Neuron (in vitro differentiated cells): Measurements from ENCODE around the gene FOXL1.

Experiments used
- H2AFZ ChIP-seq: one replicate; pipeline ENCODE4 v1.6.1; 2013; ENCODE audit warnings: low read depth, mild to moderate bottlenecking, inconsistent platforms, low read length, moderate library complexity
- H3K27me3 ChIP-seq: one replicate; pipeline ENCODE4 v1.6.1; 2013; ENCODE audit warnings: low read length; ENCODE audit not compliant: insufficient read depth
- H3K36me3 ChIP-seq: one replicate; pipeline ENCODE4 v1.6.1; 2013; ENCODE audit warnings: low read length; ENCODE audit not compliant: insufficient read depth
- H3K4me1 ChIP-seq: one replicate; pipeline ENCODE4 v1.6.1; 2013; ENCODE audit warnings: low read length; ENCODE audit not compliant: insufficient read depth
- H3K4me3 ChIP-seq: 2 replicates; pipeline ENCODE4 v1.5.1; 2013; ENCODE audit warnings: mild to moderate bottlenecking, low read length, moderate library complexity
- H3K9me3 ChIP-seq: one replicate; pipeline ENCODE4 v1.6.1; 2013; ENCODE audit warnings: low read length

The FOXL1 gene

DNA sequence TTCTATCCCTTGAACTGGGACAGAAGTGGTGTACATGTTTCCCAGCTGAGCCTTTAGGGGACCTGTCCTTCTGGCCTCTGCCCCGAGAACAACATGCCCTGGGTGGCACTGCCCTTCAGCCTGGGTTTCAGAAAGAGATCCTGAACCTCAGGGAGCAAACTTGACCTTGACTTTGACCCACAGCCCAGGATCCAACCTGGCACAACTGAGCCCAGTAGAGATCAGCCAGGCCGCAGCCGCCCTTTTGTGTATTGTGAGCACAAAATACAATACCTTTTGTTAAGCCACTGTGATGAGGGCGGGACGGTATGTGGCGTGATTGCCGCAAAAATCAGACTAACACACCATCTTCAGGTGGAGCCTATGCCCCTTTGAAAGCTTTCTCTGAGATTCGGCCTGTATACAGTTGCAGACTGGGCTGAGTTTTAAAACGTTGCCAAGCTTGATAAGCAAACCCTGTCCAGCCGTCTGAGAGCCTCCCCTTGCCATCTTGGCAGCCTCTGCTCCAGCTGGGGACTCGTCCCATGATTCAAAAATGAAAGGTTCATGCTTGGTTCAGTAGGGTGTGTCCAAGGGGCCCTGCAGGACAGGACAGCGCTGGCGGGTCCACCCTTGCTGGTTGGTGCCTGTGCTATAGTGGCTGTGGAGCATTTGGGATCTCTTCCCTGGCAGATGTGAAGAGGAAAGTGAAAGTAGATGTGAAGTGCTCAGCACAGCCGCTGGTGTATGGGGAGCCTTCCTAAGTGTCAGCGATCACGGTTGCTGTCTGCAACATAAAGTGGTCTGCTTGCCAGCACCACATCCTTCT, 40.3 kb downstream of the FOXL1 start:
- Histone ChIP-seq H3K27me3 (no peaks in the 10 kb centered on the region), H2AFZ (no peak overlapping the region), H3K9me3 (no peaks in the 10 kb centered on the region), H3K4me1 (no peaks in the 10 kb centered on the region), H3K36me3 (no peaks in the 10 kb centered on the region), H3K4me3 (no peak overlapping the region)

DNA sequence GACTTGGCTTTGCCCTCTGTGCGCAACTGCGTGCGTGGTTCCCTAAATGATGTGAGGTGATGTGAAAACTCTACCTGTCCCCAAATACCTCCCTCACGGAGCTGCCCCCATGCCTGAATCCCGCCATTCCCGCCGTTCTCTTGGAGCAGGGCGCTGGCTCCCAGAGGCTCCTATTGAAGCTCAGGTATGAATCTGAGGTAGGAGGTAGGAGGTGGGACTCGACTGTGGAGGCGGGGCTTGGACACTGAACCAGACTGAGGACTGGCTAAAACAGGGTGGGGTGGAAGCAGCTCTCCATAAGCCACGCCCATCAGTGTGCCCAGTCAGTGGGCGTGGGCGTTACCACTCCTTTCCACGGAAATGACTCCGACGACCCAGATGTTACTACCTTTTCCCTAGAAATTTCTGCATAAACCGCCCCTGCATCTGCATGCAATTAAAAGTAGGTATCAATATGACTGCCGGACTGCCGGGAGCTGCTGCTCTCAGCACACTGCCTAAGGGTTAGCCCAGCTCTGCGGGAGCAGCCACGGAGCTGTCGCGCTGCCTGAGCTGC, 41.0 kb downstream of the FOXL1 start:
- Histone ChIP-seq H2AFZ (no peak overlapping the region), H3K4me3 (no peak overlapping the region), H3K9me3 (no peaks in the 10 kb centered on the region), H3K36me3 (no peaks in the 10 kb centered on the region), H3K27me3 (no peaks in the 10 kb centered on the region), H3K4me1 (no peaks in the 10 kb centered on the region)

DNA sequence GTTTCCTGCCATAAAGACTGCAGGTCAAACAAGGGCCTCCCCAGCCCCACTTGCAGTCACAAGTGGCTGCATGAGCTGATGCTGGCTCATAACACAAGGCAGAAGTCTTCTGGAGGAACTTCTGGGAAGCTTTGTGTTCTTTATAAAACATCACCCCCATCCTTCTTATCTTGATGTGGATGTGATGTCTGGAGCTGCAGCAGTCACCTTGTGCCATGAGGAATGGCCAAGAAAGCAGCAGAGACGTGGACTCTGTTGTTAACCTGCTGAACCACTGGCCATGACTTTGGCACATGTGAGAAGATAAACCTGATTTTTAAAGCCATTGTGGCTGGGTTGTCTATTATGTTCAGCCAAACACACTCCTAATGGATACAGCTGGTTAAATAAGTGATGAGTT, 41.8 kb downstream of the FOXL1 start:
- Histone ChIP-seq H3K36me3 (no peaks in the 10 kb centered on the region), H3K4me3 (no peak overlapping the region), H3K4me1 (no peaks in the 10 kb centered on the region), H3K27me3 (no peaks in the 10 kb centered on the region), H3K9me3 (no peaks in the 10 kb centered on the region), H2AFZ (no peak overlapping the region)

DNA sequence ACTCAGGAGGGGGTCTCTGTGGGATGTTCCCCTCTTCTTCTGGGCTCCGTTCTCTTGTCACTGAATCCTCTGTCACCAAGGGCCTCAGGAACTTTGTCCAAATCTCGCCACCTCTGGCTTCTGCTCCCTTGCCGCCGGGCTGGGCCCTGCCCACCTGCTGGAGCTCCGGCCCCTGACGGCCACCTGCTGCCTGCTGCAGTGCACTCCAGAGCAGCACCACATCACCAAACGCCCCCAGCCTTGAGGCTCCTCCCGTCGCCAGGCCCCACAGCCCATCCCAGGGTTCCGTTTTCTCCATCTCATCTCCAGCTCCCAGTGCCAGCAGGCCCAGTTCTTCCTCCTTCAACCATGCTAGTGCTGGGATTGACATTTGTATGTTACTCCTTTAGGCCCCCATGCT, 43.6 kb downstream of the FOXL1 start:
- H3K27me3 ChIP-seq, result no peaks in the 10 kb centered on the region
- H3K4me1 ChIP-seq, result no peaks in the 10 kb centered on the region
- H2AFZ ChIP-seq, result no peak overlapping the region
- no peaks in the 10 kb centered on the region for H3K9me3 ChIP-seq
- no peak overlapping the region for H3K4me3 ChIP-seq
- H3K36me3 ChIP-seq, result no peaks in the 10 kb centered on the region

DNA sequence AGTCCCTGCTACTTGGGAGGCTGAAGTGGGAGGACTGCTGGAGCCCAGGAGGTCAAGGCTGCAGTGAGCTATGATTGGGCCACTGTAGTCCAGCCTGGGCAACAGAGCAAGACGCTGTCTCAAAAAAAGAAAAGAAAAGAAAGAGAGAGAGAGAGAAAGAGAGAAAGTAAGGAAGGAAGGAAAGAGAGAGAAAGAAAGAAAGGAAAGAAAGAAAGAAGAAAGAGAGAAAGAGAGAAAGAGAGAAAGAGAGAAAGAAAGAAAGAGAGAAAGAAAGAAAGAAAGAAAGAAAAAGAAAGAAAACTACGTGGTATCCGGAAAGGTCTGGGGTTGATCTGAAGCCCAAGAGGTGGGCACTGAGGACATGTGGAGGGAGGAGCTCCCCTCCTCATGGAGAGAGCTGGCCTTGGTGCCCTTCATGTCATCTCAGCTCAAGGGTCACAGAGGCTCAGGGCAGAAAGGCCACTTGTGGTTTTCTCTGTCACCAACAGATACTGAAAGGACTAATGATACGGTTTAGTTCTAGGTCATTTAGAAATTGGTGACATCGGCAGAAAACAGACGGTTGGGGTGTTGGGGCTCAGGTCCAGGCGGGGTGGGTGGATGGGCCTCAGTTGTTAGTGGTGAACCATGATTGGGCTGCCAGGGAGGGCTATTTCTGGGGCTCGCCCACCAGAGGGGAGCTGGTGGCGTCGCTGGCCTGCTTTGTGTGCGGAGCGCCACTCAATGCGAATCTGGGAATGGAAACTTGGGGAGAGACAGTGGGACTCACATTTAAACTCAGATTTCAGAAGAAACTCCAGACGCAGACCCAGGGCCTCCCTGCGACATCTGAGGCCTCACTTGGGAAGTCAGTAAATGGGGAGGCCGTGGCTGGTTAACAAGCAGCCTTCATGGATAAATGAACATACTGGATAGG, 44.6 kb downstream of the FOXL1 start:
- Histone ChIP-seq H3K4me1 (no peaks in the 10 kb centered on the region), H2AFZ (no peak overlapping the region), H3K27me3 (no peaks in the 10 kb centered on the region), H3K36me3 (no peaks in the 10 kb centered on the region), H3K4me3 (no peak overlapping the region), H3K9me3 (no peaks in the 10 kb centered on the region)

DNA sequence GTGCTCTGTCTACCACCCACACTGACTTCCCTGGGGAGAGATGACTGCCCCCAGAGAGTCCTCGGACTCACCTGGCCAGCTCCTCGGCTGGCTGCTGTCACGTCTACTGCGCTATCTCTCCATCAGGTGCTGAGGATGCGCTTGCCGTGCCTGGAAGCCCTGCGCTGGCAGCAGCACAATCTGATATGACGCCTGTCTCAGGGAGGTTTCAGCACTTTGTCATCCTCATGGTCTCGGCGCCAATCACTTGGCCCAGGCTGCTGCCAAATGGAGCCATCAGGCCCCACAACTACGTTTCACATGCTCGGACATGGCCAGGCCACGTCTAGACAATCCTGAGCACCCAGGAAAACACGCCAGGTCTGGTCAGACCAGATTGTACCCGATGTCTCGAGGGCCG, 46.7 kb downstream of the FOXL1 start:
- Histone ChIP-seq H3K4me1 (no peaks in the 10 kb centered on the region), H3K4me3 (no peak overlapping the region), H2AFZ (no peak overlapping the region), H3K9me3 (no peaks in the 10 kb centered on the region), H3K36me3 (no peaks in the 10 kb centered on the region), H3K27me3 (peaks cover under 1% of the 10 kb centered on the region)

DNA sequence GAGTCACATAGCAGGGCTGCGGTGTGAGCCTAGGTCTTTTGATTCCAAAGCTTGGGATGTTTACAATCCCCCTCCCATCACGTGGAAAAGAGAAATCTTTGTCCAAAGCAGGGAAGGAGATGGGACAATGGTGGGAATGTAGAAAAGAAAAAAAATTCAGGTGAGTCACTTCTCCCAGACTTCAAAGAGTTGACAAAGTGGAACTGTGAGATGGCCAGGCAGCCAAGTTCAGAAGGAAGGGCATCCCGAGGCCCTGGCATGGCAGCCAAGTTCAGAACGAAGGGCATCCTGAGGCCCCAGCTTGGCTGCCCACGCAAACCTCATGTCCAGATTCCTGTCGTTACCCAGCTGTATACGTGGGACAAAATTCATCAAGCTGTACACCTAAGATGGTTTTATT, 47.5 kb downstream of the FOXL1 start:
- no peaks in the 10 kb centered on the region for H3K36me3 ChIP-seq
- H3K4me3 ChIP-seq, result no peak overlapping the region
- H3K4me1 ChIP-seq, result no peaks in the 10 kb centered on the region
- peaks cover 3% of the 10 kb centered on the region for H3K27me3 ChIP-seq
- no peak overlapping the region for H2AFZ ChIP-seq
- H3K9me3 ChIP-seq, result no peaks in the 10 kb centered on the region

DNA sequence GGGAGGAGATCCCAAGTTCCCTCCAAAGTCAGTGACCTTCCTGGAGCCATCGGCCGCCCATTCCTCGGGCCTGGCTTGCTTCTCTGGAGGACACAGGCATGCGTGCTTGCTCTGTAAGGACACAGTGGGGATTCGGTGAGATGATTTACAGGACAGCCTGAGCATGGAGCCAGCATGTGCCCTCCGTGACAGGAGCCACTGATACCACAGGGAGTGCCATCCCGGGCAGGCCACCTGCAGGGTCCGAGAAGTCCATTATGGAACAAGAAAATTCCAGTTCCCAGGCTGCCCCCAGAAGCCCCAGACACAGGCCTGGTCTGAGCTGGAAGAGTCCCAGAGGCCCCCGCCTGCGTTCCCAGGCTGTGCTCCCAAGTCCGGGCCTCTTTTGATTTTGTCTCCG, 47.9 kb downstream of the FOXL1 start:
- H3K27me3 ChIP-seq, result peaks cover 3% of the 10 kb centered on the region
- H3K9me3 ChIP-seq, result no peaks in the 10 kb centered on the region
- H2AFZ ChIP-seq, result no peak overlapping the region
- H3K4me3 ChIP-seq, result no peak overlapping the region
- no peaks in the 10 kb centered on the region for H3K36me3 ChIP-seq
- no peaks in the 10 kb centered on the region for H3K4me1 ChIP-seq

DNA sequence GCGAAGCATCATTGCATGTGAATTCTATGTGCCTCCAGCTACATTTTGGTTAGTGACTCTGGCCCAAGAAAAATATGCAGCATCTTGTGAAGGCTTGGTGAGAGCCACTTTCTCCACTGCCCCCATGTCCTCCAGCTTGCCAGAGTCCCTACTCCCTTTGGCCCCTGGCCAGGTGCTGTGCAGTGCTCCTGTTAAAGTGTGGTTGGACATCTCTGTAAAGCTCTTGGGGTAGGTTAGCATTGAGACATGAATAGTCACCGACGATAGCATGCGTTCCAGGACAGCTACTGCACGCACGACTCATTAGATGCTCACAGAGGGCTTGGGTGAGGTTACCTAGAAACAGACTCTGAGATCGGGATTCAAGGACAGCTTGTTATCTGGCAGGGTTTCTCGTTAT, 48.6 kb downstream of the FOXL1 start:
- no peaks in the 10 kb centered on the region for H3K4me1 ChIP-seq
- no peak overlapping the region for H2AFZ ChIP-seq
- peaks cover 3% of the 10 kb centered on the region for H3K27me3 ChIP-seq
- H3K36me3 ChIP-seq, result no peaks in the 10 kb centered on the region
- no peak overlapping the region for H3K4me3 ChIP-seq
- H3K9me3 ChIP-seq, result no peaks in the 10 kb centered on the region

DNA sequence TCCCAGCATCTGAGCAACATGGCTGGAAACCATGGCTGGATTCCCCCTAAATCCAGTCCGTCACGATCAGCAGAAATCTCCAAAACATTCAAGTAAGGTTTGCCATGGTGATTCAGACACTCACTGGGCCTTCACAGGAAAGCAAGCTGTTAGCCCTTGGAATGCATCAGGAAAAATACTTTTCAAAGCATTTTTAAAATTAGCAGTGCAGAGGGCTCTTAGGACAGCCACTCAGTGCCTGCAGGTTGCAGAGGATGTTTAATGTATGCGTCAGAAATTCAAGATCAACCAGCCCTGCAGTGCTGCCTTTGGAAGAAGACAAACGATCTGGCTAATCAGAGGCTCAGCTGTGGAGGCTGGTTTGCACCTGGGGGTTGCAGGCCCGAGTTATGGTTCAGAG, 50.3 kb downstream of the FOXL1 start:
- Histone ChIP-seq H3K27me3 (peaks cover 3% of the 10 kb centered on the region), H2AFZ (no peak overlapping the region), H3K36me3 (no peaks in the 10 kb centered on the region), H3K9me3 (no peaks in the 10 kb centered on the region), H3K4me3 (no peak overlapping the region), H3K4me1 (no peaks in the 10 kb centered on the region)

DNA sequence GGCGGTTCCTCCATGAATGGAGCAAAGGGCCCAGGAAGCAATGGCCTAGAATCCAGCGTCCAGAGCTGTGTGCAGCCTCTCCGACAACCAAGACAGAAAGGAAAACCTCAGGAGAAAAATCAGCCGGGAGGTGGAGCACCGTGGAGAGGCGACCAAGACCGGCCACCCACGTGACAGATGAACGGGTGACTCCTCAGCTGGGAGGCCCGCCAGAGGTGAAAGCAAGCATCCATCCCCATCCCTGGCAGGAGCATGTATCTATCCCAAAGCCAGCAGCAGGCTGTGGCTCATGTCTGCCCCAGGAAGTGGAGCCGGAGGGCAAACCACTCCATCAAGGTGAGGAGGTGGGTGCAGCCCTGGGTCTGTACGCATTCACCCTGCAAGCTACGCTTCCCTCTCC, 52.1 kb downstream of the FOXL1 start:
- H3K9me3 ChIP-seq, result no peaks in the 10 kb centered on the region
- peaks cover 3% of the 10 kb centered on the region for H3K27me3 ChIP-seq
- H3K4me1 ChIP-seq, result no peaks in the 10 kb centered on the region
- no peak overlapping the region for H3K4me3 ChIP-seq
- H2AFZ ChIP-seq, result no peak overlapping the region
- no peaks in the 10 kb centered on the region for H3K36me3 ChIP-seq

DNA sequence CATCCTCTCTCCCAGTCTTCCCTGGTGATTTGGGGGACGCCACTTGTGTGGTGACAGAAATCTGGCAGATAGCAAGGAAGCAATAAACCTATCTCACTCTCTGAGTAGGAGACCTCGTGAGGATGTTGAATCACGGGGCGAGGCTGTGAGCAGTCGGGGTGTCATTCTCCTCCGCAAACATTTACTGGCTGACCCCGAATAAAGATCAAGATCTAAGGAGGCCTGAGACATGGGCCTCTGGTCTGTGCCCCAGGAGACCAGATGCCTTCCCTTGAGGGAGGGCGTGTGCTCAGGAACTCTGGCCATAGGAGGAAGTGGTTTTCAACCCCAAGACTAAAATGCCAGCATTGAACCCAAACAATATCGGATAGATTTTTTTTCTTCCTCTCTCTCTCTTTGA, 53.1 kb downstream of the FOXL1 start:
- H3K36me3 ChIP-seq, result no peaks in the 10 kb centered on the region
- no peaks in the 10 kb centered on the region for H3K9me3 ChIP-seq
- H2AFZ ChIP-seq, result no peak overlapping the region
- no peaks in the 10 kb centered on the region for H3K4me1 ChIP-seq
- no peak overlapping the region for H3K4me3 ChIP-seq
- H3K27me3 ChIP-seq, result peaks cover 3% of the 10 kb centered on the region
